ENCODE data around the gene XPO6.

Gene XPO6

GRCh38 chr16:28210264-28210663 lies 1.5 kb downstream of the XPO6 start:
- no peak for DNase-seq (ENCODE audit: low spot score)

GRCh38 chr16:28208824-28209223 lies 2.9 kb downstream of the XPO6 start:
- no peak for DNase-seq (ENCODE audit: low spot score)

- DNase-seq (ENCODE audit: low spot score), result no peak
Observed at GRCh38 chr16:28208131-28208530, 3.6 kb downstream of the XPO6 start.

- DNase-seq (ENCODE audit: low spot score), result no peak
Observed at GRCh38 chr16:28207399-28207798, 4.4 kb downstream of the XPO6 start.

GRCh38 chr16:28205974-28206373 lies 5.8 kb downstream of the XPO6 start:
- no peak for DNase-seq (ENCODE audit: low spot score)

GRCh38 chr16:28205117-28205899 lies 6.5 kb downstream of the XPO6 start:
- no peak for DNase-seq (ENCODE audit: low spot score)

- no peak for DNase-seq (ENCODE audit: low spot score)
Observed at GRCh38 chr16:28204622-28205021, 7.1 kb downstream of the XPO6 start.

- DNase-seq (ENCODE audit: low spot score), result no peak
Observed at GRCh38 chr16:28204204-28204603, 7.6 kb downstream of the XPO6 start.

- no peak for DNase-seq (ENCODE audit: low spot score)
Observed at GRCh38 chr16:28202147-28202746, 9.5 kb downstream of the XPO6 start.

- DNase-seq (ENCODE audit: low spot score), result no peak
Observed at GRCh38 chr16:28200661-28201060, 11.1 kb downstream of the XPO6 start.

GRCh38 chr16:28196387-28196987 lies 15.3 kb downstream of the XPO6 start:
- no peak for DNase-seq (ENCODE audit: low spot score)

GRCh38 chr16:28195859-28196258 lies 15.9 kb downstream of the XPO6 start:
- DNase-seq (ENCODE audit: low spot score), result no peak

GRCh38 chr16:28193530-28194423 lies 18.0 kb downstream of the XPO6 start:
- DNase-seq (ENCODE audit: low spot score), result peak; percentile 58

- DNase-seq (ENCODE audit: low spot score), result no peak
Observed at GRCh38 chr16:28192806-28193529, 18.8 kb downstream of the XPO6 start.

GRCh38 chr16:28191364-28191960 lies 20.3 kb downstream of the XPO6 start:
- DNase-seq (ENCODE audit: low spot score), result no peak

GRCh38 chr16:28189245-28189644 lies 22.5 kb downstream of the XPO6 start:
- no peak for DNase-seq (ENCODE audit: low spot score)

GRCh38 chr16:28188085-28188916 lies 23.5 kb downstream of the XPO6 start:
- DNase-seq (ENCODE audit: low spot score), result no peak

GRCh38 chr16:28187595-28188004 lies 24.2 kb downstream of the XPO6 start:
- DNase-seq (ENCODE audit: low spot score), result no peak

GRCh38 chr16:28186752-28187151 lies 25.0 kb downstream of the XPO6 start:
- DNase-seq (ENCODE audit: low spot score), result no peak

- no peak for DNase-seq (ENCODE audit: low spot score)
Observed at GRCh38 chr16:28185696-28186095, 26.1 kb downstream of the XPO6 start.

Measured in AG08396 (cell line).